H9 (cell line): Measurements from ENCODE around the gene ABCG2. TPM values are rescaled to one million over a fixed set of nuclear protein-coding genes. Genes with fewer than 3 reads are reported as not detected.

Experiments
- DNase-seq: peaks from one replicate; pipeline ENCODE4 v3.0.0-alpha.2; 2017
- H2AFZ ChIP-seq: one replicate; pipeline ENCODE4 v1.6.1; 2013; ENCODE audit warnings: mild to moderate bottlenecking, low read length, control low read depth, moderate library complexity
- H2AK5ac ChIP-seq: 2 replicates; pipeline ENCODE4 v1.6.1; 2013; ENCODE audit warnings: low read length, control low read depth, mixed read lengths; ENCODE audit not compliant: insufficient read length
- H2BK120ac ChIP-seq: one replicate; pipeline ENCODE4 v1.6.1; 2013; ENCODE audit warnings: low read depth, mild to moderate bottlenecking, low read length, control low read depth, inconsistent platforms; ENCODE audit not compliant: poor library complexity, severe bottlenecking
- H2BK12ac ChIP-seq: 2 replicates; pipeline ENCODE4 v1.6.1; 2013; ENCODE audit warnings: low read length, control low read depth, mixed read lengths, low read depth; ENCODE audit not compliant: insufficient read length
- H2BK15ac ChIP-seq: 2 replicates; pipeline ENCODE4 v1.6.1; 2013; ENCODE audit warnings: low read depth, low read length, control low read depth
- H2BK20ac ChIP-seq: one replicate; pipeline ENCODE4 v1.6.1; 2013; ENCODE audit warnings: low read depth, mild to moderate bottlenecking, low read length, control low read depth, inconsistent platforms; ENCODE audit not compliant: poor library complexity, severe bottlenecking
- H2BK5ac ChIP-seq: 2 replicates; pipeline ENCODE4 v1.6.1; 2013; ENCODE audit warnings: low read length, control low read depth, mixed read lengths; ENCODE audit not compliant: insufficient read length
- H3K14ac ChIP-seq: 2 replicates; pipeline ENCODE4 v1.6.1; 2013; ENCODE audit warnings: low read length, control low read depth; ENCODE audit not compliant: insufficient read depth
- H3K18ac ChIP-seq: 2 replicates; pipeline ENCODE4 v1.6.1; 2013; ENCODE audit warnings: low read depth, mild to moderate bottlenecking, mixed read lengths, low read length, control low read depth; ENCODE audit not compliant: insufficient read length
- H3K23ac ChIP-seq: 2 replicates; pipeline ENCODE4 v1.6.1; 2013; ENCODE audit warnings: low read length, control low read depth, mixed read lengths, low read depth; ENCODE audit not compliant: insufficient read length
- H3K23me2 ChIP-seq: 2 replicates; pipeline ENCODE4 v1.6.1; 2013; ENCODE audit warnings: low read depth, mild to moderate bottlenecking, mixed read lengths, low read length, control low read depth; ENCODE audit not compliant: insufficient read length, poor library complexity, severe bottlenecking
- H3K27ac ChIP-seq: 2 replicates; pipeline ENCODE4 v1.5.1; 2013; ENCODE audit warnings: low read length, control low read depth, mixed read lengths, low read depth; ENCODE audit not compliant: insufficient read length
- H3K27me3 ChIP-seq: 2 replicates; pipeline ENCODE4 v1.6.1; 2013; ENCODE audit warnings: low read length, control low read depth, inconsistent platforms; ENCODE audit not compliant: insufficient read depth
- H3K4ac ChIP-seq: 2 replicates; pipeline ENCODE4 v1.6.1; 2013; ENCODE audit warnings: low read depth, mild to moderate bottlenecking, control low read depth, inconsistent platforms, low read length, moderate library complexity
- H3K4me1 ChIP-seq: 2 replicates; pipeline ENCODE4 v1.6.1; 2013; ENCODE audit warnings: low read length, control low read depth, inconsistent platforms; ENCODE audit not compliant: insufficient read depth
- H3K4me2 ChIP-seq: 2 replicates; pipeline ENCODE4 v1.6.1; 2013; ENCODE audit warnings: low read length, control low read depth, mixed read lengths; ENCODE audit not compliant: insufficient read length, insufficient read depth
- H3K56ac ChIP-seq: 2 replicates; pipeline ENCODE4 v1.6.1; 2013; ENCODE audit warnings: low read depth, mild to moderate bottlenecking, mixed read lengths, low read length, control low read depth; ENCODE audit not compliant: insufficient read length
- H3K79me1 ChIP-seq: 2 replicates; pipeline ENCODE4 v1.6.1; 2013; ENCODE audit warnings: low read depth, mild to moderate bottlenecking, moderate library complexity, low read length, control low read depth, inconsistent platforms; ENCODE audit not compliant: insufficient read depth, poor library complexity, severe bottlenecking
- H3K79me2 ChIP-seq: 2 replicates; pipeline ENCODE4 v1.6.1; 2013; ENCODE audit warnings: low read length, control low read depth, inconsistent platforms; ENCODE audit not compliant: insufficient read depth
- H3K9ac ChIP-seq: 2 replicates; pipeline ENCODE4 v1.6.1; 2013; ENCODE audit warnings: low read length, control low read depth, mixed read lengths; ENCODE audit not compliant: insufficient read length; ENCODE audit errors: extremely low read depth
- H3K9me3 ChIP-seq: one replicate; pipeline ENCODE4 v1.6.1; 2013; ENCODE audit warnings: low read depth, low read length, inconsistent platforms; ENCODE audit not compliant: control insufficient read depth
- H3T11ph ChIP-seq: one replicate; pipeline ENCODE4 v1.6.1; 2013; ENCODE audit warnings: mild to moderate bottlenecking, low read length, control low read depth, inconsistent platforms
- H4K20me1 ChIP-seq: one replicate; pipeline ENCODE4 v1.6.1; 2013; ENCODE audit not compliant: control insufficient read depth, insufficient read length, insufficient read depth
- H4K5ac ChIP-seq: 2 replicates; pipeline ENCODE4 v1.6.1; 2013; ENCODE audit warnings: low read depth, mild to moderate bottlenecking, mixed read lengths, low read length, control low read depth; ENCODE audit not compliant: insufficient read length
- H4K8ac ChIP-seq: replicated peaks from 2 replicates; pipeline ENCODE4 v1.6.1; 2013; ENCODE audit warnings: low read length, control low read depth, mixed read lengths, low read depth; ENCODE audit not compliant: insufficient read length
- H4K91ac ChIP-seq: 2 replicates; pipeline ENCODE4 v1.6.1; 2013; ENCODE audit warnings: low read depth, mild to moderate bottlenecking, moderate library complexity, mixed read lengths, low read length, control low read depth; ENCODE audit not compliant: insufficient read length
- H3K27ac Mint-ChIP-seq, 3 experiments: 2 replicates in 2 of 3; 3 replicates in 1 of 3; pipeline ENCODE4 v1.8.0; 2020 to 2021; ENCODE audit warnings: mixed read lengths in 3 of 3, mild to moderate bottlenecking in 1 of 3, moderate library complexity in 1 of 3
- H3K27me3 Mint-ChIP-seq: 2 replicates; pipeline ENCODE4 v1.8.0; 2021; ENCODE audit warnings: low read depth, mild to moderate bottlenecking, moderate library complexity, mixed read lengths
- H3K36me3 Mint-ChIP-seq, 3 experiments: 2 replicates in 2 of 3; 3 replicates in 1 of 3; pipeline ENCODE4 v1.8.0; 2020 to 2021; ENCODE audit warnings: low read depth in 3 of 3, mixed read lengths in 3 of 3; ENCODE audit not compliant: insufficient read depth in 1 of 3
- H3K4me1 Mint-ChIP-seq, 2 experiments: 2 replicates each; pipeline ENCODE4 v1.8.0; 2020; ENCODE audit warnings: mixed read lengths in 2 of 2
- H3K4me3 Mint-ChIP-seq, 2 experiments: 2 replicates in 1 of 2; 3 replicates in 1 of 2; pipeline ENCODE4 v1.8.0; 2020 to 2021; ENCODE audit warnings: mild to moderate bottlenecking in 2 of 2, mixed read lengths in 2 of 2, moderate library complexity in 1 of 2
- H3K9me3 Mint-ChIP-seq, 2 experiments: 2 replicates in 1 of 2; 3 replicates in 1 of 2; pipeline ENCODE4 v1.8.0; 2020; ENCODE audit warnings: mild to moderate bottlenecking in 2 of 2, mixed read lengths in 2 of 2, moderate library complexity in 1 of 2
- WGBS: extraction: QIAGEN DNeasy Blood & Tissue Kit; methylation state at CpG from one replicate; pipeline ENCODE4 v1.1.7; 2013; ENCODE audit warnings: missing lambda C conversion rate, low lambda C conversion rate, mixed read lengths; ENCODE audit not compliant: insufficient read length; ENCODE audit errors: extremely low coverage; 5-methylcytosine and 5-hydroxymethylcytosine counted together
- total RNA-seq: library from RNA; stranded (reverse); gene quantifications from 2 replicates; pipeline ENCODE4 v1.2.1, GENCODE V29; 2021
- TF ChIP-seq, protein P1 (sequence below): fragments of 200-600 bp; sonication (generic); conservative IDR thresholded peaks from 3 replicates; pipeline ENCODE4 v1.8.0; 2021; ENCODE audit warnings: antibody characterized with exemption, mild to moderate bottlenecking

Gene ABCG2
- total RNA-seq, 1 experiment from 2014 or later: 1.5 TPM

DNA sequence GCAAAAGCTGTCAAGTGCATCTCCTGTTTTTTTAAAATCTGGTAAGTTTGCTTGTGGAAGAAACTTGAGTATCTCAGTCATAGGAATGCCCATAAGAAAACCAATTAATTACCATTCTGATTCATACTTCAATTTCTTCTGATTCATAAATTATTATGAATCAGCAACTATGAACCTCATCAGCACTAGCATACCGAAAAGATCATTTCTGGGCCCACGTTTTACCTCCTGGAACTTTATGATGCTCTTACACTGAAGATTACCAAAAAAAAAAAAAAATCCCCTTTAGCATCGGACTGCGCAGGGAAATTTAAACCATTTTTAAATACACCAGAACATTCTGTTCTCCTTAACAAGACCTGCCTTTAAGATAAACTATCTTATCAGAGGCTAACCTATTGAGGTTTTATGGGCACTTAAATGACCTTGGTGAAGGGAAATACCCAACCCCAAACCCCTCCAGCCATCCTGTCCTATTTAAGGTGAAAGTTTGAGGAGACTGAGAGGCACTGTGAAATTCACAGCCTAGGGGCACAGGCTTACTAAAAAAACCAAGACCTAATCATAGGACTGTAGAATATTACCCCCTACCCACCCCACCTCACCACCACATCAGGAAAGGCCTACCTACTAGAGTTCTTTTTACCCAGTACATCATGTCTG is 38.2 kb upstream of the ABCG2 start:
- no peaks in the 10 kb centered on the region for H3K27me3 Mint-ChIP-seq
- Histone ChIP-seq H3T11ph (no peak overlapping the region), H2BK5ac (no peak overlapping the region), H3K56ac (no peak overlapping the region), H3K27ac (no peak overlapping the region), H4K20me1 (no peaks in the 10 kb centered on the region), H4K5ac (no peak overlapping the region), H3K9ac (no peak overlapping the region), H4K8ac (no peak overlapping the region), H3K79me2 (no peaks in the 10 kb centered on the region), H3K9me3 (no peaks in the 10 kb centered on the region), H2BK15ac (no peak overlapping the region), H2BK120ac (no peak overlapping the region), H4K91ac (no peak overlapping the region), H3K4me1 (peaks cover 6% of the 10 kb centered on the region; the same call in 1 of the 2 replicates), H3K79me1 (no peaks in the 10 kb centered on the region), H3K18ac (no peak overlapping the region), H2AFZ (no peak overlapping the region), H3K23ac (no peak overlapping the region), H3K27me3 (no peaks in the 10 kb centered on the region), H3K4me2 (no peak overlapping the region), H2BK20ac (peak overlapping the region; percentile 7), H3K23me2 (no peaks in the 10 kb centered on the region), H3K4ac (no peak overlapping the region), H2AK5ac (no peak overlapping the region), H2BK12ac (no peak overlapping the region), H3K14ac (no peak overlapping the region)
- no peak overlapping the region for H3K4me3 Mint-ChIP-seq
- DNase-seq: no peak
- H3K27ac Mint-ChIP-seq: 0 out of 7 replicates have a peak overlapping the region, but pooled peaks of 1 of the 3 experiments have one; percentile 9
- whole genome bisulfite sequencing: no CpG with 5 or more reads among the region's 4 CpGs
- H3K4me1 Mint-ChIP-seq: peaks cover 21 to 23% of the 10 kb centered on the region in 2 experiments
- TF ChIP-seq, protein P1, sequence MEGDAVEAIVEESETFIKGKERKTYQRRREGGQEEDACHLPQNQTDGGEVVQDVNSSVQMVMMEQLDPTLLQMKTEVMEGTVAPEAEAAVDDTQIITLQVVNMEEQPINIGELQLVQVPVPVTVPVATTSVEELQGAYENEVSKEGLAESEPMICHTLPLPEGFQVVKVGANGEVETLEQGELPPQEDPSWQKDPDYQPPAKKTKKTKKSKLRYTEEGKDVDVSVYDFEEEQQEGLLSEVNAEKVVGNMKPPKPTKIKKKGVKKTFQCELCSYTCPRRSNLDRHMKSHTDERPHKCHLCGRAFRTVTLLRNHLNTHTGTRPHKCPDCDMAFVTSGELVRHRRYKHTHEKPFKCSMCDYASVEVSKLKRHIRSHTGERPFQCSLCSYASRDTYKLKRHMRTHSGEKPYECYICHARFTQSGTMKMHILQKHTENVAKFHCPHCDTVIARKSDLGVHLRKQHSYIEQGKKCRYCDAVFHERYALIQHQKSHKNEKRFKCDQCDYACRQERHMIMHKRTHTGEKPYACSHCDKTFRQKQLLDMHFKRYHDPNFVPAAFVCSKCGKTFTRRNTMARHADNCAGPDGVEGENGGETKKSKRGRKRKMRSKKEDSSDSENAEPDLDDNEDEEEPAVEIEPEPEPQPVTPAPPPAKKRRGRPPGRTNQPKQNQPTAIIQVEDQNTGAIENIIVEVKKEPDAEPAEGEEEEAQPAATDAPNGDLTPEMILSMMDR: no peak
- no peaks in the 10 kb centered on the region for H3K36me3 Mint-ChIP-seq
- H3K9me3 Mint-ChIP-seq: no peaks in the 10 kb centered on the region
